ENCODE measurements around the gene MRPL48. TPM values are rescaled to one million over a fixed set of nuclear protein-coding genes. Genes with fewer than 3 reads are reported as not detected.

The MRPL48 gene
- polyA plus RNA-seq, 1 donor: 35.9 TPM

DNA sequence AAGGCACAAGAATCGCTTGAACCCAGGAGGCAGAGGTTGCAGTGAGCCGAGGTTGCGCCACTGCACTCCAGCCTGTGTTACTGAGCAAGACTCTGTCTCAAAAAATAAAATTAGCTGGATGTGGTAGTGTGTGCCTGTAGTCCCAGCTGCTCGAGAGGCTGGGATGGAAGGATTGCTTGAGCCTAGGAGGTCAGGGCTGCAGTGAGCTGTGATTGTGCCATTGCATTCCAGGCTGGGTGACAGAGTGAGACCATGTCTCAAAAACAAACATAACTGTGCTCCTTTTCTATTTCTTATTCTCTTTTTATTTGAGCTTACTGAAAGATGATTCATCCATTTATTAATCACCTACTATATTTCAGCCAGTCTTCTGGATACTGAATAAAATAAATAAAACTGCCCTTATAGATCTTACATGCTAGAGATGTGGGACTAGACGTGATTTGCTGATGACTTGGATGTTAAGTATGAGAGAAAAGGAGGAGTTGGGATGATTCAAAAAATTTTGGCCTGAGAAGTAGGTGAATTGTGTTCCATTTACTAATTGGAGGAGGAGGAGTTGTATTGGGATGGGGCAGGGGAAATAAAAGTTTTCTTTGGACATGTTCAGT is 107.2 kb downstream of the MRPL48 start:
- DNase-seq: no peak

DNA sequence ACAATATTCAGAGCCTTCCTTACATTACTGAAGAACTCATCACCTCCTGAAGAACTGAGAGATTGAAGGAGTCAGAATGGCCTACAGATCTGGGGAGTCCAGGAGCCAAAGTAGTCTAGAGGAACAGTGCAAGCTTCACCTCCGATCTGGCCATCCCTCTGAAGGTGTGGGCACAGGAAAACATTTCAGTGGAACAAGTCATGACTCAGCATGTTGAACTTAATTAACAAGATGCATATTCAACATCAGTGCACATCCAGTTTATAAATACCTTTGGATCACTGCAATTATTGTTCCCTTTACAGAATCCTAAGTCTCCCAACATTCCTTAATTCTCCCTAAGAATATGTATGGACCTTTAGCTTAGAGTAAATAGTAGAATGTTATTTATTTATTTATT is 114.6 kb downstream of the MRPL48 start:
- DNase-seq: no peak

- no peak for DNase-seq
These were observed 119.5 kb downstream of the MRPL48 start for GRCh38 chr11:73907191-73907590.

- DNase-seq: no peak
These were observed 124.4 kb downstream of the MRPL48 start for GRCh38 chr11:73912026-73912425.

GRCh38 chr11:73913472-73913871 is 125.8 kb downstream of the MRPL48 start:
- DNase-seq: no peak

GRCh38 chr11:73914284-73914683 is 126.6 kb downstream of the MRPL48 start:
- no peak for DNase-seq

Other genes with a start within 250 kb of the MRPL48 start
- 24.2 TPM for gene FAM168A, start 189.8 kb upstream of the MRPL48 start, polyA plus RNA-seq (ENCODE audit: insufficient read length)
- gene PLEKHB1, start 141.3 kb upstream of the MRPL48 start, polyA plus RNA-seq (ENCODE audit: insufficient read length): 0.99 TPM
- gene RAB6A, start 26.8 kb upstream of the MRPL48 start, polyA plus RNA-seq (ENCODE audit: insufficient read length): 87.8 TPM
- gene COA4, start 89.0 kb downstream of the MRPL48 start, polyA plus RNA-seq (ENCODE audit: insufficient read length): 81.9 TPM
- 46.4 TPM for gene PAAF1, start 89.1 kb downstream of the MRPL48 start, polyA plus RNA-seq (ENCODE audit: insufficient read length)
- gene DNAJB13, start 163.2 kb downstream of the MRPL48 start, polyA plus RNA-seq (ENCODE audit: insufficient read length): 0.44 TPM
- gene UCP2, start 195.0 kb downstream of the MRPL48 start, polyA plus RNA-seq (ENCODE audit: insufficient read length): 201 TPM
- gene UCP3, start 221.2 kb downstream of the MRPL48 start, polyA plus RNA-seq (ENCODE audit: insufficient read length): 4.7 TPM